Activated naive CD4-positive, alpha-beta T cell treated with anti-CD3 and anti-CD28 coated beads, Interleukin-2, amount 50 U/mL, for 72 hours (primary cell): Measurements from ENCODE around the gene TES. TPM values are rescaled to one million over a fixed set of nuclear protein-coding genes. Genes with fewer than 3 reads are reported as not detected.

Experiments
- ATAC-seq, 2 donors: fragments of 150-1000 bp; cut with Tn5 transposase; 2 replicates each; pipeline ENCODE4 v1.10.0; 2021; ENCODE audit warnings: mild to moderate bottlenecking in 2 of 2, moderate library complexity in 2 of 2
- DNase-seq, 2 donors: peaks; one replicate each; pipeline ENCODE4 v3.0.0; 2021 to 2022; ENCODE audit warnings: low spot score in 2 of 2
- H3K27ac Mint-ChIP-seq, 2 donors: one replicate each; pipeline ENCODE4 v1.8.0; 2022; ENCODE audit warnings: mild to moderate bottlenecking in 2 of 2, mixed read lengths in 2 of 2
- H3K36me3 Mint-ChIP-seq, 2 donors: one replicate each; pipeline ENCODE4 v1.8.0; 2022; ENCODE audit warnings: mixed read lengths in 2 of 2
- H3K9me3 Mint-ChIP-seq, 2 donors: one replicate each; pipeline ENCODE4 v1.8.0; 2022; ENCODE audit warnings: mixed read lengths in 2 of 2
- total RNA-seq, 2 donors: library from RNA; stranded (reverse); gene quantifications; one replicate each; pipeline ENCODE4 v1.2.3, GENCODE V29; 2022

TES gene
- total RNA-seq, 2 donors from 2014 or later = 45.8 to 79.2 TPM

GRCh38 chr7:116180302-116180701 lies 30.0 kb upstream of the TES start:
- ATAC-seq (peak; percentile 46 to 75), DNase-seq (peak in 1 of 2 donors; percentile 6)
- Mint-ChIP-seq H3K9me3 (no peaks in the 10 kb centered on the region), H3K36me3 (no peaks in the 10 kb centered on the region), H3K27ac (no peak overlapping the region)

GRCh38 chr7:116182023-116182422 lies 28.3 kb upstream of the TES start:
- Mint-ChIP-seq H3K9me3 (peaks cover 0 to under 1% of the 10 kb centered on the region in 2 donors), H3K36me3 (peaks cover 0 to under 1% of the 10 kb centered on the region in 2 donors), H3K27ac (no peak overlapping the region)
- DNase-seq (no peak), ATAC-seq (no peak)

GRCh38 chr7:116185450-116185849 lies 24.9 kb upstream of the TES start:
- ATAC-seq = no peak
- no peak for DNase-seq
- H3K9me3 Mint-ChIP-seq = peaks cover 4 to 14% of the 10 kb centered on the region in 2 donors
- no peak overlapping the region for H3K27ac Mint-ChIP-seq
- peaks cover 7 to 12% of the 10 kb centered on the region in 2 donors for H3K36me3 Mint-ChIP-seq

- DNase-seq = no peak
- Mint-ChIP-seq H3K36me3 (peaks cover 7 to 12% of the 10 kb centered on the region in 2 donors), H3K27ac (no peak overlapping the region), H3K9me3 (peaks cover 4 to 14% of the 10 kb centered on the region in 2 donors)
- ATAC-seq = no peak
Measured at GRCh38 chr7:116185956-116186355, 24.4 kb upstream of the TES start.

GRCh38 chr7:116187400-116187799 lies 22.9 kb upstream of the TES start:
- H3K36me3 Mint-ChIP-seq = peaks cover 7 to 12% of the 10 kb centered on the region in 2 donors
- ATAC-seq (no peak), DNase-seq (no peak)
- H3K27ac Mint-ChIP-seq = no peak overlapping the region
- peaks cover 4 to 14% of the 10 kb centered on the region in 2 donors for H3K9me3 Mint-ChIP-seq

- no peak overlapping the region for H3K27ac Mint-ChIP-seq
- no peak for DNase-seq
- no peaks in the 10 kb centered on the region for H3K36me3 Mint-ChIP-seq
- H3K9me3 Mint-ChIP-seq = no peaks in the 10 kb centered on the region
- no peak for ATAC-seq
Measured at GRCh38 chr7:116193329-116194087, 16.8 kb upstream of the TES start.

GRCh38 chr7:116194115-116194514 lies 16.2 kb upstream of the TES start:
- ATAC-seq (no peak), DNase-seq (no peak)
- H3K27ac Mint-ChIP-seq = no peak overlapping the region
- H3K9me3 Mint-ChIP-seq = no peaks in the 10 kb centered on the region
- no peaks in the 10 kb centered on the region for H3K36me3 Mint-ChIP-seq

GRCh38 chr7:116195451-116195850 lies 14.9 kb upstream of the TES start:
- no peak overlapping the region for H3K27ac Mint-ChIP-seq
- no peaks in the 10 kb centered on the region for H3K36me3 Mint-ChIP-seq
- H3K9me3 Mint-ChIP-seq = no peaks in the 10 kb centered on the region
- DNase-seq = no peak
- ATAC-seq = no peak

GRCh38 chr7:116196947-116197346 lies 13.4 kb upstream of the TES start:
- no peaks in the 10 kb centered on the region for H3K36me3 Mint-ChIP-seq
- no peak for DNase-seq
- no peak for ATAC-seq
- H3K9me3 Mint-ChIP-seq = no peaks in the 10 kb centered on the region
- no peak overlapping the region for H3K27ac Mint-ChIP-seq

- Mint-ChIP-seq H3K9me3 (no peaks in the 10 kb centered on the region), H3K27ac (no peak overlapping the region), H3K36me3 (no peaks in the 10 kb centered on the region)
- no peak for ATAC-seq
- no peak for DNase-seq
Measured at GRCh38 chr7:116197360-116197759, 13.0 kb upstream of the TES start.

GRCh38 chr7:116198748-116199410 lies 11.5 kb upstream of the TES start:
- Mint-ChIP-seq H3K27ac (no peak overlapping the region), H3K9me3 (no peaks in the 10 kb centered on the region), H3K36me3 (no peaks in the 10 kb centered on the region)
- ATAC-seq = no peak
- DNase-seq = no peak

GRCh38 chr7:116200963-116201362 lies 9.4 kb upstream of the TES start:
- ATAC-seq (no peak), DNase-seq (no peak)
- Mint-ChIP-seq H3K27ac (no peak overlapping the region), H3K9me3 (no peaks in the 10 kb centered on the region), H3K36me3 (no peaks in the 10 kb centered on the region)

GRCh38 chr7:116206141-116206540 lies 4.2 kb upstream of the TES start:
- H3K27ac Mint-ChIP-seq = no peak overlapping the region
- ATAC-seq (no peak), DNase-seq (no peak)
- peaks cover 1 to 2% of the 10 kb centered on the region in 2 donors for H3K36me3 Mint-ChIP-seq
- peaks cover 4 to 8% of the 10 kb centered on the region in 2 donors for H3K9me3 Mint-ChIP-seq

GRCh38 chr7:116208919-116209318 lies 1.4 kb upstream of the TES start:
- DNase-seq (no peak), ATAC-seq (no peak)
- no peak overlapping the region for H3K27ac Mint-ChIP-seq
- peaks cover 15 to 18% of the 10 kb centered on the region in 2 donors for H3K36me3 Mint-ChIP-seq
- H3K9me3 Mint-ChIP-seq = peaks cover 4 to 8% of the 10 kb centered on the region in 2 donors

GRCh38 chr7:116209561-116210070 lies 723 bp upstream of the TES start:
- peak overlapping the region in 1 of 2 donors; percentile 97 for H3K27ac Mint-ChIP-seq

GRCh38 chr7:116211006-116211912 lies 920 bp downstream of the TES start:
- peaks cover 4 to 8% of the 10 kb centered on the region in 2 donors for H3K9me3 Mint-ChIP-seq
- peak; percentile 75 to 80 for ATAC-seq
- peak; percentile 63 to 77 for DNase-seq
- H3K27ac Mint-ChIP-seq = peak overlapping the region; percentile 96 to 97
- H3K36me3 Mint-ChIP-seq = peaks cover 15 to 31% of the 10 kb centered on the region in 2 donors

More at GRCh38 chr7:116209561-116210070, 723 bp upstream of the TES start:
- H3K36me3 Mint-ChIP-seq = peaks cover 15 to 18% of the 10 kb centered on the region in 2 donors
- no peak for DNase-seq
- peaks cover 4 to 8% of the 10 kb centered on the region in 2 donors for H3K9me3 Mint-ChIP-seq
- ATAC-seq = peak; percentile 12 to 28
